RWPE2 (cell line): Measurements from ENCODE around the gene SLC16A8.

Experiments
- ATAC-seq: fragments of 200-7000 bp; cut with Tn5 transposase; 3 replicates; pipeline ENCODE4 v1.9.1; 2021; ENCODE audit warnings: low read depth
- DNase-seq: peaks from one replicate; pipeline ENCODE4 v3.0.0-alpha.2; 2020; ENCODE audit warnings: low spot score
- H3K27ac ChIP-seq: fragments of 450-650 bp; 2 replicates; pipeline ENCODE4 v1.5.1; 2017; ENCODE audit warnings: mild to moderate bottlenecking; ENCODE audit not compliant: poor library complexity, severe bottlenecking
- H3K27me3 ChIP-seq: fragments of 250-450 bp; sonication (Bioruptor Pico); 2 replicates; pipeline ENCODE4 v1.5.1; 2021; ENCODE audit warnings: mild to moderate bottlenecking, moderate library complexity; ENCODE audit not compliant: insufficient read depth, poor library complexity, severe bottlenecking
- H3K36me3 ChIP-seq: fragments of 250-450 bp; sonication (Bioruptor Pico); 2 replicates; pipeline ENCODE4 v1.5.1; 2020; ENCODE audit warnings: low read depth, mild to moderate bottlenecking, moderate library complexity
- H3K4me1 ChIP-seq: fragments of 250-450 bp; sonication (Bioruptor Pico); 2 replicates; pipeline ENCODE4 v1.5.1; 2021; ENCODE audit warnings: mild to moderate bottlenecking, moderate library complexity; ENCODE audit not compliant: insufficient read depth, poor library complexity, severe bottlenecking
- H3K4me3 ChIP-seq: fragments of 250-450 bp; sonication (Bioruptor Pico); 2 replicates; pipeline ENCODE4 v1.5.1; 2021; ENCODE audit warnings: mild to moderate bottlenecking, moderate library complexity; ENCODE audit not compliant: severe bottlenecking
- H3K9me3 ChIP-seq: fragments of 250-450 bp; sonication (Bioruptor Pico); 2 replicates; pipeline ENCODE4 v1.5.1; 2021; ENCODE audit warnings: mild to moderate bottlenecking, moderate library complexity; ENCODE audit not compliant: severe bottlenecking
- CTCF ChIP-seq: fragments of 450-650 bp; IDR thresholded peaks from one replicate; pipeline ENCODE4 v1.5.1; 2017; ENCODE audit warnings: mild to moderate bottlenecking, moderate library complexity; ENCODE audit not compliant: poor library complexity, severe bottlenecking

Gene SLC16A8

GRCh38 chr22:38056969-38057891, 26.8 kb downstream of the SLC16A8 start, which contains the start of gene PICK1:
PICK1 (plus strand) TSS chr22:38057404; CDS start chr22:38057810, 406 bp downstream.
- TF ChIP-seq CTCF, result no peak
- H3K36me3 ChIP-seq, result peaks cover 26% of the 10 kb centered on the region
- H3K27me3 ChIP-seq, result no peaks in the 10 kb centered on the region
- H3K9me3 ChIP-seq, result no peaks in the 10 kb centered on the region
- ATAC-seq (peak; percentile 91), DNase-seq (peak; percentile 85)
- no peaks in the 10 kb centered on the region for H3K4me1 ChIP-seq
- peak within 1 kb of the TSS; percentile 42 for H3K27ac ChIP-seq
- H3K4me3 ChIP-seq, result peak within 1 kb of the TSS; percentile 53

- peak; percentile 74 for ATAC-seq
- no peaks in the 10 kb centered on the region for H3K27me3 ChIP-seq
- H3K4me1 ChIP-seq, result no peaks in the 10 kb centered on the region
- H3K9me3 ChIP-seq, result no peaks in the 10 kb centered on the region
- no peak overlapping the region for H3K27ac ChIP-seq
- peak; percentile 87 for TF ChIP-seq CTCF
- DNase-seq, result no peak
- no peaks in the 10 kb centered on the region for H3K36me3 ChIP-seq
- no peak overlapping the region for H3K4me3 ChIP-seq
Measured at GRCh38 chr22:38051900-38052862, 31.8 kb downstream of the SLC16A8 start.

- Histone ChIP-seq H3K4me3 (no peak overlapping the region), H3K36me3 (no peaks in the 10 kb centered on the region), H3K27ac (no peak overlapping the region), H3K9me3 (no peaks in the 10 kb centered on the region), H3K27me3 (no peaks in the 10 kb centered on the region), H3K4me1 (no peaks in the 10 kb centered on the region)
- DNase-seq (no peak), ATAC-seq (no peak)
- TF ChIP-seq CTCF, result no peak
Measured at GRCh38 chr22:38051261-38051660, 32.7 kb downstream of the SLC16A8 start.

GRCh38 chr22:38050720-38051119, 33.3 kb downstream of the SLC16A8 start:
- H3K27ac ChIP-seq, result no peak overlapping the region
- ATAC-seq (no peak), DNase-seq (no peak)
- H3K9me3 ChIP-seq, result no peaks in the 10 kb centered on the region
- no peaks in the 10 kb centered on the region for H3K27me3 ChIP-seq
- H3K4me1 ChIP-seq, result no peaks in the 10 kb centered on the region
- H3K4me3 ChIP-seq, result no peak overlapping the region
- no peak for TF ChIP-seq CTCF
- H3K36me3 ChIP-seq, result no peaks in the 10 kb centered on the region
